GM21360 (cell line): ENCODE measurements around the gene PTPRT.

Experiments
- ATAC-seq: cut with Tn5 transposase; IDR thresholded peaks from one replicate; pipeline ENCODE4 v1.9.1; 2021; ENCODE audit warnings: mild to moderate bottlenecking, moderate library complexity; ENCODE audit not compliant: unreplicated experiment

PTPRT gene

DNA sequence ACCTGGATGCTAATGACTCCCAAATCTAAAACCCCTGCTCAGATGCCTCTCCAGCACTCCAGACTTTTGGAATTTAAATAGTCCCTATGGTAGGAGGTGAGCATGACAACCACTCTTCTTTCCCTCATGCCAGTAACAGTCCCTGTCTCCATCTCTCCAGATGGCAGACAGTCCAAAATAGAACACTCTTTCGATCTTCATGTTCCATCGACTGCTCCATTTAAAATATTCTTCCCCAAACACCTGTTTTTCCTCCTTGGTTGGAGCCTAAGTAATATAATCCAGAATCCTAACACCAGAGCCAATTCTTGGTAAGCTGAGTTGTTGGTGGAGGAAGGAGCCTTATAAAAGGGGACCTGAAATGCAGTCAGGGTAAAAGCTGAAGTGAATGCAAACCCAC is 848.1 kb downstream of the PTPRT start:
- no peak for ATAC-seq

DNA sequence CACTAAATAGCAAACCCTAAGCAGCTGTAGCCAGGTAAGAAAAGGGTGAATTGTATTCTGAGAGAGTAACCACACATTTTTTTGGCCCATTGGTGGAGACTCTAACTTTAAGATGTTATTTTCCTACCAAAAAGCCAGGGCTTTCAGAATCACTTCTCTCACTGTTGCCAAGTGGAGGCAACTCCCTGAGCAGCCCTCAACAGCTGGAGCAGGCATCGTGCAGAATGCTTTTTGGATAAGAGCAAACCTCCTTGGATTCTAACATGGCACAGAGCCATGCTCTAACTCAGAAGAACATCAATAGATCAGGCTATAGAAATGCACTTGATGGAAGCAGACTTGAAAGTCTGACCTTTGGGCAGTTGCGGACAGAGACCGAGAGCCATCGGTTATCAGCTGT is 849.3 kb downstream of the PTPRT start:
- no peak for ATAC-seq

DNA sequence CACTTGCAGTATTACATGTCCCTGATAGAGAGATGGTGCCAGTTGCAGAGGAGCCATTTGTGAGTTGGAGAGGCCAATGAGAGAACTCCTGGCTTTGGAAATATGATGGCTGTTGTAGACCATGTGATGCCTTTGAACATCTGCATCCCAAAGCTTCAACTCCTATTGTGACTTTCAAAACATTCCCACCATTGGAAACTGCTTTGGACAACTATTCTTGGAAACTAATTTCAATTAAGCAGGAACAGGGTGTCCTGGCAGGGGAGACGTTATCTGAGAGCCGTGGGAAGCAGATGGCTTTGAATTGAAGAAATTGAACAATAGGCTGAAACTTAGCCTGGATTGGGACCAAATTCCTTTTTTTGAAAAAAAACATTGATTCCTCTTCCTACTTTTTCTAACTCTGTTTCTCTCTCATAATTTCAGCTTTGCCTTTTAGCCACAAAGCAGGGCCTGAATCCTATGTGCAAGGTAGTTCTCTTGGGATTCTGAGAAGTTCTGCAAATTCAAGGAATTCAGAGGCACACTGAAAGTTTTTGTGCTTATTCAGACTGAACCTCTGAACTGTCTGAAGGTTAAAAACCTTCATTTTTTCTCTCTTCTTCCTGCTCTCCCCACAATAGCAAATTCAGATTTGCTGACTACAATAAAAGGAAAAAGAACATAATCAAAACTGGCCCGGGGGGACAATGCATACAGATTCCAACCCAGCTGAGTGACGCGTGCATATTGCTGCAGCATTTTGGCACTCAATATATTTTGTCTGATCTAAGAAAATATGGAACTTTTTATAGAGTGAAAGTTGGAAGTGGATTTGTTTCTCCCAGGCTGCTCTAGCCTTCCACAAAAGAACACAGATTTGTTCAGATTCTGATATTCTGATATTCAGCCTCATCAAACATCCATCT is 851.2 kb downstream of the PTPRT start:
- no peak for ATAC-seq

DNA sequence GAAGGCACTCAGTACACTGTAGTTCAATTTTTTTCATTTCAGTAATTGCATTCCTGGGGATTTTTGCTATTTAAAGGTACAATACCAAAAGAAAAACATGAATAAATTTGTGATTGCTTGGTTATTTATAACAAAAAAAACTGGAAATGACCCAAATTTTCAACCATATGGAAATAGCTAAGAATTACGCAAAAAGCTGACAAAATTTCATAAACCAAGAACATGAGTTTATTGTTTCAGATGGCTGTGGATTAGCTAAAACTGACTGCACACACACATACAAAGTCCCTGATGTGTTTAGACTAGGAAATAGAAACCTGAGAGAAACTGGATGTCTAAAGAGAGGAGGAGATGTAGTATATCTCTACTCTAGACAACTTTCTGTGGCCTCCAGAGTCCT is 853.1 kb downstream of the PTPRT start:
- no peak for ATAC-seq

DNA sequence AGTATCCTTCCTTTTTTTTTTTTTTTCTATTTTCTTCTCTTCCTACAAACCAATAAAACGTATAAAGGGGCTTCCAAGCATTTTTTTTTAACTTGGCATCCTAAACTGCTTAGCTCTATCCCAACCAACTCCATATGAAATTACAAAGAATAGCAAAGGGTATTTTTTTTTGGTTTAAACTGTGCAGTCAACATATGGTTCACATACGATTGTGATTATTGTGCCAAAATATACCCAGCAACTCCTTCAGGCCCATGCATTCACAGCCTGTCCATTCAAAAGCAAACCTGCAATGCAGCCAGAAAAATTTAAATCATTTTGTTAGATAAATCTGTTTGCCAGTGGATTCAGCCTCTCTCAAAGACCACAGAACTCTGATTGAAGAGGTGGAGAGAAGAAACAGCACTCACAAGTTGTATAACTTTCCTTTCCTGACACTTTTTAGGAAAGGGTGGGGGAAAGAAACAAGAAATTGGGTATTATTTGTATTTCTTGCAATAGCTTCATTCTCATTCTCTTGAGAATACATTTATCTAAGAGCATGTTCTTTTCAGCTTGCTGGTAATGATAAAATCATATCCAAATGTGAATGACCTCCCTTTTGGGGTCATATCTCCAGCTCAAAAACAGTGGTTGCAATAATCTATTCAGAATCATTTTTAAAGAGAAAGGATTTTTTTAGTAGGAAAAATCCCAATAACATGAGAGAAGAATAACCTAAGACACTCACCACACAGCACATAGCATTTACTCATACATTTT is 870.3 kb downstream of the PTPRT start:
- ATAC-seq = no peak

DNA sequence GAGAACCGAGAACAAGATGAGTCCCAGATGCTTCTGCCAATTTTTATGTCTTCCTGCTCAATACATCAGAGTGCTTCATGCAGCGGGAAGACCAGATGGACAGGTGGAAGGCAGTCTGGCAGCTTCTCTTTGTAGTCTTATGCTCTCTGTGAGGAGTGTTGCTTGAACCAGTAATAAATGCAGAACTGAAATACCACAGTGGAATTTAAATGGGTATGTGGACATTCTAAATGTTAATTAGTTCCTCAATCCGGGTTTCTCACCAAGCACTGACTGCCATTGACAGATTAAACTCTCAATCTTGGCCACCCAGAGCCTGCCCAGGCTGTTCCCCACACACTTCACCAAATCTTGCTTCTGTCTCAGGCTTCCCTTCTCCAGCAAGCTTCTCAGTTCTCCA is 876.0 kb downstream of the PTPRT start:
- ATAC-seq = no peak

DNA sequence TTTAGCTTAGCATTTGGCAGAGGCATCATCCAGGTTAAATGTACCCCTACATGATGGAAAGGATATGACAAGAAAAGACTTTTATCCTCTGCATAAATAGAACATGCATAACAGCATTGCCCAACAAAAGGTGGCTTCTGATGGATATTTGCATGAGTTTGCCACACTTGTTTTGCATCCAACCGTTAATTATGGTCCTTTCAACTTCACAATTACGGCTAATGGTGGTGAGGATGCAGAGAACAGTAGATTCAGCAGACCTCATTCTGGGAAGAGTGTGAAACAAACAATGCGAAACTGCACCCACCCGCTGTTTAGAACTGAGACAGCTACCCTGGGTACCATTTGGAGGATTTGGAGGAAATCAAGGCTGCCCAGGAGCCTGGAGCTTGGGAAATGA is 880.7 kb downstream of the PTPRT start:
- no peak for ATAC-seq

DNA sequence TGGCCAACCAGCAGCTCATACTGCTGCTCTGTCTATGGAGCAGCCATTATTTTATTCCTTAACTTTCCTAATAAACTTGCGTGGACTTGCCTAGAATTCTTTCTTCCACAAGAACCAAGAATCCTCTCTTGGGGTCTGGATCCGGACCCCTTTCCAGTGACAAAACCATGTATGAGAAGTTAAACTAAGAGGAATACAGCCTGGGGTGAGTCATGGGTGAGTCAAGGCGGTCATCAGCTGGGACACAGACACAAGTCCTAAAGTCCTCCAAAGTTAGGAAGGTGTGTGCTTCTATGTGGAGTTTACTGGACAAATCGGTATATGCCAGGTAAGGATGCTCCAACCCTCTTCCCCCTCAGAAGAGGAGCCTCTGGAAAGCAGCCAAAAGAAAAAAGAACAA is 881.5 kb downstream of the PTPRT start:
- no peak for ATAC-seq

DNA sequence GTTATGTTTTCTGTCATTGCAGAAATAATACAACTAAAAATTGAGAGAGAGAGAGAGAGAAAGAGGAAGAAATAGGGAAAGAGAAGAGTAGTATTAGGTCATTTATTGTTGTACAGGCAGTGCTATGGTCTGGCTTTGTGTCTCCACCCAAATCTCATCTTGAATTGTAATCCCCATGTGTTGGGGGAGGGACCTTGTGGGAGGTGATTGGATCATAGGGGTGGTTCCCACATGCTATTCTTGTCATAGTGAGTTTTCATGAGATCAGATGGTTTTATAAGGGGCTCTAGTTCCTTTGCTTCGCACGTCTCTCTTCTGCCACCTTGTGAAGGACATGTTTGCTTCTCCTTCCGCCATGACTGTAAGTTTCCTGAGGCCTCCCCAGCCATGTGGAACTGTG is 894.1 kb downstream of the PTPRT start:
- no peak for ATAC-seq

DNA sequence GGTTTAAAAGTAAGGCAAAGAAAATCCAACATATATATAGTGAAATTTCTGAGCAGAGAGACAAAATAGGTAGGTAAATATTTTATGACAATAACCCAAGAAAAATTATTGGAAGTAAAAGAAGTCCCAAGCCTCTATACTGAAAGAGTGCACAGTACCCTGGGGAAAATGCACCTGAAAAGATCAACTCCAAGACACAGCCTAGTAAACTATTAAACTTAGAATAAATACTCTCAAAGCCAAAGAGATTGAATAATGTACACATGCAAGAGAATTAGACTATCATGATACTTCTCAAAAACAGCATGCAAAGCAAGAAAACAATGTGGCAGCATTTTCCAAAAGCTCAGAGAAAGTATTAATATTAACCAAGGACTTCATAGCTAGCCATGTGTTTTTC is 894.7 kb downstream of the PTPRT start:
- ATAC-seq = no peak

DNA sequence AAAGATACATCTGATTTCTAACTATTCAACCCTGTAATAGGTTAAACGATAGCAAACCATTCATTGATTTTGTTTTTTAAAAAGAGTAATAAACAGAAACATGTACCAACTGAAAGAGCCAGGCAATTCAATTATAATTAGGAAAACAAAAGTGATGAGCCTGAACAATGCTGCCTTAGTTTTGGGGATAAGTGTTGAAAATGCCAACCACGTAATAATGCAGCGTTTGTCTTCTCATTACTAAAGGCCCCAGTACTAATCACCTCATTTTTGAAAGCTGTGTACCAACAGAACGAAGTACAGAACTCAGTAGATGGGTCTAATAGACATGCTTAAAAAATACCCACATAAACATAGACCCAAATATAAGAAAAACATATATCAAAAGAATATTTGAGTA is 907.9 kb downstream of the PTPRT start:
- no peak for ATAC-seq

DNA sequence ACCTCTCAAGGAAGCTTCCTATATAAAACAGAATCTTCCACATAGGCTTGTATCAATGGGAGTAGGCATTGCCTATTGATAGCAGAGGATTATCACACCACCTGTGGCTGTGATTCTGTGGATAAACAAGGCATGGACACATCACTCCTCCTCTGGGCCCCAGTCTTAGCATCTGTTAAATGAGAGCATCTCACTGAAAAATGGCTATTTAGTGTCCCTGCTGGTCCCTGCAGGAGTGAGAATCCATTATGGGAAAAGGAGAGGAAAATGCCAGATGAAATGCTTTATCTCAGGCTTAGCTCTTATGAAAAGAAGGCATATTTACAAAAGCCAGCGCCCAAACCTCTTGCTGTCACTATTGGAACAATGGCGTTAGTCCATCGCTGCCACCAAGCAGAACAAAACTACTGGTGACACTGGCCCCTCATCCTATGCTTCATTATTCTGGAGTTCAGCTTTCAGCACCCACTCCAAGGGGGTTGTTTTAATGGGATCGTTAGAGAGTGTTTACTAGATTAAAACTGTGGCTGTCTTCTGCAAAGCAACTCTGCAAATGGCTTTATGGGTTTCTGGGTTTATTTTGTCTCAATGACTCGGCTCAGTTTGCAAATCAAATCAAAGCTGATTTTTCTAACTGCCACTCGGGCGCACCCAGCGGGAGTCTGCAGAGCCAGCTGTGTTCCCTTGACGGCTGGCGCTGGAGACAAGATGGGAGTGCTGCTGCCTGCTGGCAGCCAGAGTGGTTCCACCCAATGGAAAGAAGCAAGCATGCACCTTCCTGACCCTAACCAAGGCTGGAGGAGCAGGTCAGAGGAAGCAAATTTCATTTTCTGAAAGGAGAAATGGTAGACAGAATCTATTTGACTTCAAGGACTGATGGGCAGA is 912.7 kb downstream of the PTPRT start:
- ATAC-seq = no peak

DNA sequence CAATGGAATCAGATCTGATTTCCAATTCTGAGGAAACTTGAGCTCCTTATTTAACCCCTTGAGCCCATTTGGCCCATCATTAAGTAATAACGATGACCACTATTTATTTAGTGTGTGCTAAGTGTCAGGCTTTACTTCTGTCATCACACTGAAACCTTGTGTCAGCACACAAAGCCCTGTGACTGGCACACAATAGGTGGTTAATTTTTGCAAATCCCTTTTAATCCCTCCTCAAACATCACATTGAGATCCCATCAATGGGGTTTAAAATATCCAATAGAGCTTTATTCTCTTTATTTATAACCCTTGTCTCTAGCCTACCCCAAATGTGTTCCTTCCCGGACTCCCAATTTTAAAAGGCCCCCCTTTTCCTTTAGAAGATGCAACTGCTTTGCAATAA is 914.7 kb downstream of the PTPRT start:
- ATAC-seq = no peak

DNA sequence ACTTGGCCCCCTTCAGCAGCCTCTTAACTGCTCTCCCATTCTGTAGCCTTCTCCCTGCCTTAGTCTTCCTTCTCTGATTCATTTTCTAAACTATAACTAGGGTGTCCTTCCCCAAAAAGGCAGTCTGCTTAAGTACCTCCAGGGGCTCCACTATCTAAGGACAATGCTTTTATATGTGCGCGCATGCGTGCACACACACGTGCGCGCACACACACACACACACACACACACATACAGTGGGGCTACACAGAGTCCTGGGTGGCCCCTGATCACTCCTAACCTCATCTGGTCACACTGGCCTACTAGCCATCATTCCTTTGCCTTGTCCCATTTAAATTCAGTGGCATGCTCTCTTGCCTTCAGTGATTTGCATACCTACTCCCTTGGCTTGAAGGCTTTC is 917.2 kb downstream of the PTPRT start:
- ATAC-seq = no peak

DNA sequence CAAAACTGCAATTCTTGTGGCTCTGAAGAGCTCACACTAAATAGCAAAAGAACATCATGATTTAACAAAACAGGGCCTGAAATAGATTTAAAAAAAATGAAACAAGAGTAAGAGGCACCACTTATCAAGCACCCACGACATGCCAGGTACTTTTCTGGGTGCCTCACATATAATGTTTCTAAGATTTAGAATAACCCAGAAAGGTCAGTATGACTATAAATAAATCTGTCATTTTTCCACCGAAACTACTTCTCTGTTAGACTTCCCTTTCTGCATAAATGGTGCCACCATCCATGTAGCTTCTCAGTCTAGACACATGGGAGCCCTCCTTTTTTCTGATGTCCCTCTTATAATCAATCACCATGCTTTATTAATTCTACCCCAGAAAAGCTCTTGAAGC is 919.2 kb downstream of the PTPRT start:
- ATAC-seq = no peak

DNA sequence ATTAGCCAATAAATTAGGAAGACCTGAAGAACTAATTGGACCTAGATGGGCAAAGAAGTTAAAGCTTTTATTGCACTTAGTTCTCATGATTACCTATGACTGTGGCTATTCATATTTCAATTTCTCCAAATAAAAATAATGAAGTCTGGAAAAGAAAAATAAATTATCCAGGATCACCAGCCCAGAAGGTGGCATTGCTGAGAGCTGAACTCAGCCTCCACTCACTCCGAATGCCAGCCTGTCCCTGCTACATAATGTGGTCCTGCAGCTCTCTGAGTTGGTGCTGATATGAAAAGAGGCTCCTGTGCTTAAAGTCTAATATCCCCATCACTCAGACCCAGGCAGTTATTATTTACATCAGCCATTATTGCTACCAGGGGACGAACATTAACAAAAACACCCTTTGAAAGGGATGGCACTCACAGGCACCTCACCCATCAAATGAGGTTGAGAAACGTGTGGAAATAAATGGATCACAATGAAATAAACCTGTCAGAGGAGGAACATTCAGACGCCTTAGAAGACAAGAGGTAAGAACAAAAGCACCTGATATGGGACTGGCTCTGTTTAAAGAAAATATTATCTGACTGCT is 921.8 kb downstream of the PTPRT start:
- ATAC-seq = no peak

DNA sequence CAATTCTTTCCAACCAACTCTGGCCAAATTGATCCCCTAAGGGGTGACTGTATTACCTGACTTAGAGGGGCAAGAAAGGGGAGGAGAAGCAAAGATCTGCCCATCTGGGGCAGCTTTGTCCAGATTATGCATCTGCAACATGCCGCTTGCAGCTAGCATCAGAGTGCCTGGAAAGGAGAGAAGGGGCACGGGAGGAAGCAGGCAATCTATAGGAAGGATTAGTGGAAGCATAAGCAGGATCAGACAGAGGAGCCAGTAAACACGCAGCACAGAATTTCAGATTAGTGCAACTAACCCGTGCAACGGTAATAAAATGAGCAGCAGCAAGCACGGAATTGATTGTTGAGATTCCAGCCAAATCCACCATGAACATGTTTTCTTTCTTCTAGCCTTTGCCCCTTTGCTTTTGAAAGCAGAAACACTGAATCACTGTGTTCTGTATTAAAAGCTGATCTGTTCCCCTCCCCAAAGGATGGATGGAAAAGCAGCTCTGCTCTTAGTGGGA is 927.9 kb downstream of the PTPRT start:
- no peak for ATAC-seq

DNA sequence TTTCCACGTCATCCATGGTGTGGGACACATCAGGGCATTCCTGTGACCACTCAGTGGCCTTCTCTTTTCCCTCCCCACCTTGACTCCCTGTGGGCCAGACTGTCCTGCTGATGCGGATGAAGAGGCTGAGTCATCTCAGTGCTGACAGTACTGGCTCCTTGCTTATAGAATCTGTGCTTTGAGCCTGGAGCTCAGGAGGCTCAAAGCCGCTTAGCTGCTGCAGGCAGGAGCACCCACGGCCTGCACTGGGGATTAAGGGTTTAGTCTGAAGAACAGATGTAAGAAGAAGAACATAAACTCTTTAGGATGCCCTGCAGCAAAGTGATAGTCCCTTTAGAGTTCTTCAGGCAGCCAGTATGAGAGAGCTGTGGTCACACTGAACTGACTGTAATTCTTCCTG is 929.5 kb downstream of the PTPRT start:
- ATAC-seq = no peak

DNA sequence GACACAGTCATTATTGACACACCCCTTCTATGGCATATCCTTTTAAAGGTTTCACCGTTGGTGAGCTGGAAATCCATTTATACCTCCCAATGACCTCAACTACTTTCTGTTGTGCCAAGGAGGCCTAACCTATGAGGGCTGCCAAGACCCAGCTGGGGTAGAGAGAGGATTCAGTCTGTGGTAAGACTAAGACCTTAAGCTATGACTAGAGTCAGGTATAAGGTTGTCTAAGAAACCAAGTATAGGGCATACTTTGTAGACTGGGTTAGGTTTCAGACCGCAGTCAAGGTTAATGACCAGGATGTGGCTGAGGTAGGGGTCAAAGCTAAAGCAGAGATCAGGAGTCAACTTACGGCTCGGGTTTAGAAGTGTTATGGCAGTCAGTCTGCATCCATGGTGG is 930.3 kb downstream of the PTPRT start:
- no peak for ATAC-seq

DNA sequence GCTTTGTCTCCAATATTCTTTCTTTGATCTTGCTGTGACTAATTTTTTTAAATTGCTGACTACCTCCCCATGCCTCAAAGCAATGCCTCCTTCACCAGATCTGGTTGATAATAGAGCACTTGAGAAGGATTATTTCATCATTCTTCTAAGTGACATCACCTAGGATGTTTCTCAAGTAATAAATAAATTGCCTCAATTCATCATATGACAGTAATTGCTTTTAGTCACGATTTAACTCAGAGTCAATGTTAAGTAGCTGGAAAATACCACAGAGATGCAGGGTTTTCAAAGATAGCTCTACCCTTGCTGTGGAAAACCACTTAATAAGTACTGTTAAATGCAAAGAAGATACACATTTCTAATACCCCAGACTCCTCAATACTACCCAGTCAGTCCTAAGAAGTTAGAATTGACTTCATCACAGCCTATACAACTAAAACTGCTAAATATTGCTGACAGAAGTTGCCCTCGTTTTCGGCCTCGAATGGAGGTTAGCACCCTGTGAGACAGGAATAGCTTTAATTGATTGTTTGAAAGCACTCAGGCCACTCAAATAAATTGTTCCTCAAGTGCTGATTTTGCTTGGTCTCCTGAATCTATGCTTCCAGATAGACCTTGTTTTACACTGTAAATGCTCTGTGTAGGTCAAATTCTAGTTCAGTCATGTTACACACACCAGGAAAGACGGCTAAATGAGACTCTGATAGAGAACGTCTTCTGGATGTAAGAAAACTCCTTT is 931.0 kb downstream of the PTPRT start:
- no peak for ATAC-seq
